Measurements from ENCODE around the gene GRK5. TPM values are rescaled to one million over a fixed set of nuclear protein-coding genes. Genes with fewer than 3 reads are reported as not detected.

GRK5 gene
- total RNA-seq, 1 donor from 2014 or later = 4.3 TPM

GRCh38 chr10:119252470-119253151 is 45.2 kb downstream of the GRK5 start:
- peak overlapping the region; percentile 11 for H3K4me3 Mint-ChIP-seq
- Histone ChIP-seq H3K36me3 (no peaks in the 10 kb centered on the region), H3K79me2 (ENCODE audit: low read depth) (no peaks in the 10 kb centered on the region), H3K9me3 (ENCODE audit: low read depth) (no peaks in the 10 kb centered on the region), H4K20me1 (ENCODE audit: low read depth) (no peaks in the 10 kb centered on the region), H3K4me3 (no peak overlapping the region), H3K4me2 (no peak overlapping the region), H2AFZ (replicated peaks) (no peak overlapping the region), H3K9ac (no peak overlapping the region), H3K27ac (no peak overlapping the region), H3K4me1 (peaks cover 19% of the 10 kb centered on the region), H3F3A (ENCODE audit: low read depth) (no peaks in the 10 kb centered on the region), H3K27me3 (no peaks in the 10 kb centered on the region)
- H3K27ac Mint-ChIP-seq = peak overlapping the region; percentile 98
- peaks cover 3% of the 10 kb centered on the region for H3K9me3 Mint-ChIP-seq
- no peaks in the 10 kb centered on the region for H3K36me3 Mint-ChIP-seq
- H3K27me3 Mint-ChIP-seq (ENCODE audit: insufficient read depth, low read depth) = peaks cover 3% of the 10 kb centered on the region
- TF ChIP-seq EZH2phosphoT487 (IDR thresholded peaks at IDR 0.05) (no peak), CTCF (IDR thresholded peaks at IDR 0.05) (no peak), EZH2 (IDR thresholded peaks at IDR 0.05) (no peak)
- peaks cover 48% of the 10 kb centered on the region for H3K4me1 Mint-ChIP-seq
- no peak for DNase-seq (ENCODE audit: low spot score)

- Histone ChIP-seq H4K20me1 (ENCODE audit: low read depth) (no peaks in the 10 kb centered on the region), H3K4me1 (peaks cover 19% of the 10 kb centered on the region), H3K4me2 (peak overlapping the region; percentile 46), H3K79me2 (ENCODE audit: low read depth) (no peaks in the 10 kb centered on the region), H3K27ac (no peak overlapping the region), H3K9ac (no peak overlapping the region), H3K4me3 (no peak overlapping the region), H3F3A (ENCODE audit: low read depth) (no peaks in the 10 kb centered on the region), H2AFZ (replicated peaks) (no peak overlapping the region), H3K9me3 (ENCODE audit: low read depth) (no peaks in the 10 kb centered on the region), H3K27me3 (no peaks in the 10 kb centered on the region), H3K36me3 (no peaks in the 10 kb centered on the region)
- Mint-ChIP-seq H3K36me3 (no peaks in the 10 kb centered on the region), H3K4me3 (no peak overlapping the region), H3K27me3 (ENCODE audit: insufficient read depth, low read depth) (peaks cover 3% of the 10 kb centered on the region), H3K4me1 (peaks cover 54% of the 10 kb centered on the region), H3K27ac (peak overlapping the region; percentile 98), H3K9me3 (peaks cover 9% of the 10 kb centered on the region)
- DNase-seq (ENCODE audit: low spot score) = peak; percentile 40
- TF ChIP-seq EZH2 (IDR thresholded peaks at IDR 0.05) (no peak), EZH2phosphoT487 (IDR thresholded peaks at IDR 0.05) (no peak), CTCF (IDR thresholded peaks at IDR 0.05) (no peak)
Observed at GRCh38 chr10:119253433-119254174, 46.2 kb downstream of the GRK5 start.

GRCh38 chr10:119254335-119254734 is 47.0 kb downstream of the GRK5 start:
- Mint-ChIP-seq H3K36me3 (no peaks in the 10 kb centered on the region), H3K4me3 (no peak overlapping the region), H3K4me1 (peaks cover 56% of the 10 kb centered on the region), H3K27me3 (ENCODE audit: insufficient read depth, low read depth) (peaks cover 3% of the 10 kb centered on the region), H3K9me3 (peaks cover 9% of the 10 kb centered on the region), H3K27ac (peak overlapping the region; percentile 98)
- H4K20me1 ChIP-seq (ENCODE audit: low read depth) = no peaks in the 10 kb centered on the region
- no peaks in the 10 kb centered on the region for H3F3A ChIP-seq (ENCODE audit: low read depth)
- no peak overlapping the region for H3K9ac ChIP-seq
- no peak overlapping the region for H3K4me2 ChIP-seq
- TF ChIP-seq EZH2phosphoT487 (IDR thresholded peaks at IDR 0.05) = no peak
- no peak for TF ChIP-seq EZH2 (IDR thresholded peaks at IDR 0.05)
- TF ChIP-seq CTCF (IDR thresholded peaks at IDR 0.05) = no peak
- H3K79me2 ChIP-seq (ENCODE audit: low read depth) = no peaks in the 10 kb centered on the region
- no peaks in the 10 kb centered on the region for H3K27me3 ChIP-seq
- no peak overlapping the region for H3K4me3 ChIP-seq
- no peaks in the 10 kb centered on the region for H3K9me3 ChIP-seq (ENCODE audit: low read depth)
- H3K36me3 ChIP-seq = no peaks in the 10 kb centered on the region
- no peak overlapping the region for H3K27ac ChIP-seq
- H2AFZ ChIP-seq (replicated peaks) = no peak overlapping the region
- DNase-seq (ENCODE audit: low spot score) = no peak
- peaks cover 19% of the 10 kb centered on the region for H3K4me1 ChIP-seq
